ENCODE data around the gene SVIL. TPM values are rescaled to one million over a fixed set of nuclear protein-coding genes. Genes with fewer than 3 reads are reported as not detected.
"Not testable (repeated sequence)": the region's sequence is repeated elsewhere in the genome, so short reads cannot be mapped to it uniquely, and the experiment has no call there.

Gene SVIL
- total RNA-seq, 1 donor from 2014 or later = 0.62 TPM

- DNase-seq (no peak), ATAC-seq (ENCODE audit: low read depth) (no peak)
- Mint-ChIP-seq H3K4me3 (no peak overlapping the region), H3K27me3 (peaks cover 2% of the 10 kb centered on the region), H3K9me3 (peaks cover 4% of the 10 kb centered on the region), H3K4me1 (no peaks in the 10 kb centered on the region), H3K36me3 (ENCODE audit: low read depth) (no peaks in the 10 kb centered on the region), H3K27ac (no peak overlapping the region)
- TF ChIP-seq CTCF (IDR thresholded peaks at IDR 0.05) = no peak
- intact Hi-C loops (cut with micrococcal nuclease) = no loop called here
- CTCF ChIA-PET = no interaction called here
- POLR2A ChIA-PET = no interaction called here
Measured at GRCh38 chr10:29610876-29611647, 23.7 kb downstream of the SVIL start.

DNA sequence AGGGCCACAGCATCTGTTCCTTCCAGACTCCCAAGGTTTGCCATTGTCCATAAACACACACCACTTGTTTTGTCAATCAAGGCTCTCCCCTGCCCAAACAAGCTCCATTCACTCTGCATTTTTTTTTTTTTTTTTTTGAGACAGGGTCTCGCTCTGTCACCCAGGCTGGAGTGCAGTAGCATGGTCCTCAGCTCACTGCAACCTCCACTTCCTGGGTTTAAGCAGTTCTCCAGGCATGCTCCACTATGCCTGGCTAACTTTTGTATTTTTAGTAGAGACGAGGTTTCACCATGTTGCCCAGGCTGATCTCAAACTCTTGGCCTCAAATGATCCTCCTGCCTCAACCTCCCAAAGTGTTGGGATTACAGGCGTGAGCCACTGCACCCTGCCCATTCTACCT, 24.4 kb downstream of the SVIL start:
- DNase-seq; H3K27me3 Mint-ChIP-seq; intact Hi-C loops (cut with micrococcal nuclease); H3K4me3 Mint-ChIP-seq; ATAC-seq (ENCODE audit: low read depth); H3K9me3 Mint-ChIP-seq; H3K27ac Mint-ChIP-seq; CTCF ChIA-PET; H3K36me3 Mint-ChIP-seq (ENCODE audit: low read depth); H3K4me1 Mint-ChIP-seq; POLR2A ChIA-PET: not testable (repeated sequence)

DNA sequence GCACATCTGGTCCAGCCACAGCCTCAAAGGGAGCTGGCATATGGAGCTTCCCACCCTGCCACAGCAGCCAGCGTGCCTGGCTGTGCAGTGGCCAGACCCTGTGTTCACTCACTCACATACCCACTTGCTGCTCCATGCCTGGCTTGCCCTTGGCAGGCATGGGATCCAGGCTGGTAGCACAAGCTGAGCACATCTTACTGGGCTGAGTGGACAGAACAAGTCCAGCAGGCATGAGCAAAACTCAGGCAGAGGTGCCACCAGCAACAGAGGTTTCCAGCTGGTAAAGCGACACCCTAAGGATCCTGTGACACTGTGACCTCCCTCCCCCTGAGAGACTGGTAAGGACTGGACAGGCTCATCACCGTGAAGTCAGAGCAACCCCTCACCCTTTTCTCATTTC, 25.1 kb downstream of the SVIL start:
- Mint-ChIP-seq H3K27me3 (peaks cover 2% of the 10 kb centered on the region), H3K4me1 (no peaks in the 10 kb centered on the region), H3K27ac (no peak overlapping the region), H3K36me3 (ENCODE audit: low read depth) (no peaks in the 10 kb centered on the region), H3K9me3 (peaks cover 4% of the 10 kb centered on the region), H3K4me3 (no peak overlapping the region)
- intact Hi-C loops (cut with micrococcal nuclease) = no loop called here
- DNase-seq (no peak), ATAC-seq (ENCODE audit: low read depth) (no peak)
- POLR2A ChIA-PET = no interaction called here
- no peak for TF ChIP-seq CTCF (IDR thresholded peaks at IDR 0.05)
- CTCF ChIA-PET = no interaction called here

DNA sequence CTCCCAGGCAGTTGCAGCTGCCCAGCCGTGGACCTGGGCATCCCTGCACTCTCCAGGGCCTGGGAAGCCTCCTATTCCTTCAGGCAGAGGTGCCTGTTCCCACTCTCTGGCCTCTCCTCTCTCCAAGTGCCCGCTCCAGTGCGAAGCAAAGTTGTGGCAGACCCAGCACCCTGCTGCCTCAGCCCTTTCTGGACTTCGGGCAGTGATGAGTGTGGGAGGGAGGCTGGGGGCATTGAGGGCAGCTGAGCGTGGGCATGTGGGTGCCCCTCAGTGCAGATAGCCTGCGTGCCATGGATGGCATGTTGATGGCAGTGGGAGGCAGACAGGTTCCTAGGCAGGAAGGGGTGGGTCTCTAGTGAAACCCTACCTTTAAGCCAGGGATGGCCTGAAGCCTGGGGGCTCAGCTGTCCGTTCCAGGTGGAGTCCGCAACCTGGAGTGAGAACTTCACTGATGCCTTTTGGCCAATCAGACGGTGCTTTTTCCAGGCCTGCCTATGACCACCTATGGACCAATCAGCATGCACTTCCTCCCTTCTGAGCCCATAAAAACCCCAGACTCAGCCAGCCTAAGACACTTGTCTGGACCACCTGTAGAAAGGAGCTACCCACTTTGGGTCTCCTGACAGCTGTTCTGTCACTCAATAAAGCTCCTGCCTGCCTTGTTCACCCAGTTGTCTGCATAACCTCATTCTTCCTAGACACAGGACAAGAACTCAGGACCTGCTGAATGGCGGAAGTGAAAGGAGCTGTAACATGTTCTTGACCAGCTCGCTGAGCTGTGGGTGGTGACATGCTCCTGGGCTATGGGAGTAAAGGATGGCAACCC, 26.1 kb downstream of the SVIL start:
- Mint-ChIP-seq H3K27ac (no peak overlapping the region), H3K4me3 (no peak overlapping the region), H3K27me3 (peaks cover 2% of the 10 kb centered on the region), H3K4me1 (no peaks in the 10 kb centered on the region), H3K9me3 (peaks cover 2% of the 10 kb centered on the region), H3K36me3 (ENCODE audit: low read depth) (no peaks in the 10 kb centered on the region)
- no peak for DNase-seq
- TF ChIP-seq CTCF (IDR thresholded peaks at IDR 0.05) = no peak
- ChIA-PET CTCF (no interaction called here), POLR2A (no interaction called here)
- intact Hi-C loops (cut with micrococcal nuclease) = no loop called here
- no peak for ATAC-seq (ENCODE audit: low read depth)

DNA sequence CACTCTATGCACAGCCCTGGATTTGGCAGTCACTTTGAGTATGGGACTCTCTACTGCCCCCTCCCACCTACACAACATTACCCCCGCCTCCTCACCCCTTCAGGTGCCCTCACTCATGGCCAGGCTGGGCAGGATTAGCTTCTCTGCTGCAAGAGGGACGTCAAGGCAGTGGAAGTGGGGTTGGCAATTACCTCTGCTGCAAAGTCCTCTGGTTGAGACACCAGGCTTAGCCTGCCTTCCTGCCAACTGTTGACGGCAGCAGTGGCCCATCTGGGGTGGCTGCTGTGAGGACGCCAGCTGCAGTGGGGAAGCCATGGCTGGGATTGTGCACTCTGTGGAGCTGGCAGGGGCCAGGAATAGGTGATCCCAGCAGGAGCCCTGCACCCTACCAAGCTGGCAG, 26.7 kb downstream of the SVIL start:
- Mint-ChIP-seq H3K27me3 (peaks cover 2% of the 10 kb centered on the region), H3K9me3 (peaks cover 2% of the 10 kb centered on the region), H3K27ac (no peak overlapping the region), H3K4me1 (no peaks in the 10 kb centered on the region), H3K4me3 (no peak overlapping the region), H3K36me3 (ENCODE audit: low read depth) (no peaks in the 10 kb centered on the region)
- ATAC-seq (ENCODE audit: low read depth) = no peak
- CTCF ChIA-PET = no interaction called here
- DNase-seq = no peak
- intact Hi-C loops (cut with micrococcal nuclease) = no loop called here
- POLR2A ChIA-PET = no interaction called here
- TF ChIP-seq CTCF (IDR thresholded peaks at IDR 0.05) = no peak

Measured in activated B cell treated with CpG ODN at 0.5 μM for 24 hours (primary cell).